Endothelial cell (in vitro differentiated cells): ENCODE data around the gene SYNJ1. TPM values are rescaled to one million over a fixed set of nuclear protein-coding genes. Genes with fewer than 3 reads are reported as not detected.

Experiments
- DNase-seq: peaks from one replicate; pipeline ENCODE4 v3.0.0; 2021; ENCODE audit warnings: low spot score
- H3K27ac Mint-ChIP-seq: one replicate; pipeline ENCODE4 v1.8.0; 2021; ENCODE audit warnings: mixed read lengths, inconsistent platforms; ENCODE audit not compliant: unreplicated experiment
- H3K27me3 Mint-ChIP-seq: one replicate; pipeline ENCODE4 v1.8.0; 2021; ENCODE audit warnings: mild to moderate bottlenecking, moderate library complexity, mixed read lengths, inconsistent platforms; ENCODE audit not compliant: unreplicated experiment
- H3K36me3 Mint-ChIP-seq: one replicate; pipeline ENCODE4 v1.8.0; 2021; ENCODE audit warnings: mild to moderate bottlenecking, low read depth, mixed read lengths, inconsistent platforms; ENCODE audit not compliant: unreplicated experiment
- H3K4me1 Mint-ChIP-seq: one replicate; pipeline ENCODE4 v1.8.0; 2021; ENCODE audit warnings: mild to moderate bottlenecking, mixed read lengths, inconsistent platforms; ENCODE audit not compliant: unreplicated experiment
- H3K4me3 Mint-ChIP-seq: one replicate; pipeline ENCODE4 v1.8.0; 2021; ENCODE audit warnings: mild to moderate bottlenecking, mixed read lengths, inconsistent platforms; ENCODE audit not compliant: unreplicated experiment
- H3K9me3 Mint-ChIP-seq: one replicate; pipeline ENCODE4 v1.8.0; 2021; ENCODE audit warnings: mixed read lengths, inconsistent platforms; ENCODE audit not compliant: unreplicated experiment
- total RNA-seq: library from RNA; stranded (reverse); fragmentation: NEBNext Ultra II Directional; extraction: Animal tissue kit (Norgen Biotek cat#: 25700); gene quantifications from one replicate; pipeline ENCODE4 v1.2.1, GENCODE V29; 2021; ENCODE audit not compliant: unreplicated experiment
- TF ChIP-seq, protein P1 (sequence below): fragments of 200-600 bp; sonication (generic); IDR thresholded peaks from one replicate; pipeline ENCODE4 v1.5.0; 2021; ENCODE audit warnings: antibody characterized with exemption; ENCODE audit not compliant: unreplicated experiment

The SYNJ1 gene
- total RNA-seq, 1 donor from 2014 or later, result 23.0 TPM

GRCh38 chr21:32658524-32658923 lies 69.3 kb downstream of the SYNJ1 start:
- no peaks in the 10 kb centered on the region for H3K4me1 Mint-ChIP-seq
- H3K27me3 Mint-ChIP-seq, result no peaks in the 10 kb centered on the region
- H3K4me3 Mint-ChIP-seq, result no peak overlapping the region
- peaks cover 5% of the 10 kb centered on the region for H3K9me3 Mint-ChIP-seq
- peaks cover 68% of the 10 kb centered on the region for H3K36me3 Mint-ChIP-seq
- TF ChIP-seq, protein P1, sequence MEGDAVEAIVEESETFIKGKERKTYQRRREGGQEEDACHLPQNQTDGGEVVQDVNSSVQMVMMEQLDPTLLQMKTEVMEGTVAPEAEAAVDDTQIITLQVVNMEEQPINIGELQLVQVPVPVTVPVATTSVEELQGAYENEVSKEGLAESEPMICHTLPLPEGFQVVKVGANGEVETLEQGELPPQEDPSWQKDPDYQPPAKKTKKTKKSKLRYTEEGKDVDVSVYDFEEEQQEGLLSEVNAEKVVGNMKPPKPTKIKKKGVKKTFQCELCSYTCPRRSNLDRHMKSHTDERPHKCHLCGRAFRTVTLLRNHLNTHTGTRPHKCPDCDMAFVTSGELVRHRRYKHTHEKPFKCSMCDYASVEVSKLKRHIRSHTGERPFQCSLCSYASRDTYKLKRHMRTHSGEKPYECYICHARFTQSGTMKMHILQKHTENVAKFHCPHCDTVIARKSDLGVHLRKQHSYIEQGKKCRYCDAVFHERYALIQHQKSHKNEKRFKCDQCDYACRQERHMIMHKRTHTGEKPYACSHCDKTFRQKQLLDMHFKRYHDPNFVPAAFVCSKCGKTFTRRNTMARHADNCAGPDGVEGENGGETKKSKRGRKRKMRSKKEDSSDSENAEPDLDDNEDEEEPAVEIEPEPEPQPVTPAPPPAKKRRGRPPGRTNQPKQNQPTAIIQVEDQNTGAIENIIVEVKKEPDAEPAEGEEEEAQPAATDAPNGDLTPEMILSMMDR, result no peak
- DNase-seq, result no peak
- no peak overlapping the region for H3K27ac Mint-ChIP-seq

GRCh38 chr21:32653326-32653901 lies 74.4 kb downstream of the SYNJ1 start:
- peaks cover 17% of the 10 kb centered on the region for H3K36me3 Mint-ChIP-seq
- H3K27me3 Mint-ChIP-seq, result no peaks in the 10 kb centered on the region
- no peak overlapping the region for H3K27ac Mint-ChIP-seq
- DNase-seq, result peak; percentile 21
- no peaks in the 10 kb centered on the region for H3K9me3 Mint-ChIP-seq
- H3K4me3 Mint-ChIP-seq, result no peak overlapping the region
- H3K4me1 Mint-ChIP-seq, result peaks cover 4% of the 10 kb centered on the region
- TF ChIP-seq, protein P1, result peak; percentile 42

DNA sequence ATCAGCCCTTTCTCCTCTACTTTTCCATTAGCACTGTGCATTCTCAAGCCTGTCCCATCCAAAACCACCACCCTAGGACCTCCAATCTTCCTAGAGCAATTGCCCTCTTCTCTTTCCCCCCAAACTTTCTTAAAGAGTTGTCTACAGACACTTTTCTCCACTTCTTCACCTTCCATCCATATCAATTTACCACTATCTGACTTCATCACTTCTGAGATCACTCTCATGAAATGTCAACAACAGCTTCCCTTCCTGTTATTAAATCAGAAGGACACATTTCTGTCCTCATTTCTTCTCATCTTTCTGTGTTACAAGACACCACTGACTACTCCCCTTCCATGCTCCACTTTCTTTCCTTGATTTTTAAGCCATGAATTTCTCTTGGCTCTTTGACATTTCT lies 79.6 kb downstream of the SYNJ1 start:
- TF ChIP-seq, protein P1, result no peak
- Mint-ChIP-seq H3K27me3 (no peaks in the 10 kb centered on the region), H3K36me3 (no peaks in the 10 kb centered on the region), H3K9me3 (no peaks in the 10 kb centered on the region), H3K27ac (no peak overlapping the region), H3K4me3 (no peak overlapping the region), H3K4me1 (peaks cover 4% of the 10 kb centered on the region)
- no peak for DNase-seq

GRCh38 chr21:32645261-32646182 lies 82.3 kb downstream of the SYNJ1 start:
- H3K4me3 Mint-ChIP-seq, result no peak overlapping the region
- peaks cover 3% of the 10 kb centered on the region for H3K36me3 Mint-ChIP-seq
- H3K27me3 Mint-ChIP-seq, result no peaks in the 10 kb centered on the region
- H3K27ac Mint-ChIP-seq, result no peak overlapping the region
- no peaks in the 10 kb centered on the region for H3K9me3 Mint-ChIP-seq
- TF ChIP-seq, protein P1, result no peak
- peaks cover 3% of the 10 kb centered on the region for H3K4me1 Mint-ChIP-seq
- DNase-seq, result peak; percentile 11
